ENCODE measurements around the gene FUZ.

FUZ gene

GRCh38 chr19:49833599-49833998, 20.5 kb upstream of the FUZ start:
- H3K27me3 ChIP-seq (ENCODE audit: insufficient read depth, low read length), result no peaks in the 10 kb centered on the region
- H2AFZ ChIP-seq (ENCODE audit: low read length), result no peak overlapping the region
- H3K36me3 ChIP-seq (ENCODE audit: insufficient read depth, low read length), result peaks cover 100% of the 10 kb centered on the region
- H3K79me2 ChIP-seq (ENCODE audit: insufficient read depth, low read length), result no peaks in the 10 kb centered on the region
- no peaks in the 10 kb centered on the region for H3K9me3 ChIP-seq (ENCODE audit: low read length)
- 0 out of 2 replicates have a peak, but pooled peaks cover 7% of the 10 kb centered on the region for H3F3A ChIP-seq (ENCODE audit: insufficient read depth, low read length)
- no peaks in the 10 kb centered on the region for H3K9me2 ChIP-seq (ENCODE audit: low read depth, low read length)
- peaks cover 8% of the 10 kb centered on the region for H3K4me1 ChIP-seq (ENCODE audit: insufficient read depth, low read length, severe bottlenecking)
- no peak overlapping the region for H3K4me2 ChIP-seq (ENCODE audit: low read length)
- H4K20me1 ChIP-seq (ENCODE audit: insufficient read depth, low read length), result no peaks in the 10 kb centered on the region
- no peak overlapping the region for H3K27ac ChIP-seq (ENCODE audit: low read depth, low read length, poor library complexity, severe bottlenecking)
- no peak overlapping the region for H3K4me3 ChIP-seq (ENCODE audit: low read depth, low read length, poor library complexity, severe bottlenecking)
- no peak overlapping the region for H3K9ac ChIP-seq (ENCODE audit: low read length)
- TF ChIP-seq EZH2 (IDR thresholded peaks at IDR 0.05; ENCODE audit: borderline replicate concordance, low read length), result no peak
- TF ChIP-seq, protein P1, sequence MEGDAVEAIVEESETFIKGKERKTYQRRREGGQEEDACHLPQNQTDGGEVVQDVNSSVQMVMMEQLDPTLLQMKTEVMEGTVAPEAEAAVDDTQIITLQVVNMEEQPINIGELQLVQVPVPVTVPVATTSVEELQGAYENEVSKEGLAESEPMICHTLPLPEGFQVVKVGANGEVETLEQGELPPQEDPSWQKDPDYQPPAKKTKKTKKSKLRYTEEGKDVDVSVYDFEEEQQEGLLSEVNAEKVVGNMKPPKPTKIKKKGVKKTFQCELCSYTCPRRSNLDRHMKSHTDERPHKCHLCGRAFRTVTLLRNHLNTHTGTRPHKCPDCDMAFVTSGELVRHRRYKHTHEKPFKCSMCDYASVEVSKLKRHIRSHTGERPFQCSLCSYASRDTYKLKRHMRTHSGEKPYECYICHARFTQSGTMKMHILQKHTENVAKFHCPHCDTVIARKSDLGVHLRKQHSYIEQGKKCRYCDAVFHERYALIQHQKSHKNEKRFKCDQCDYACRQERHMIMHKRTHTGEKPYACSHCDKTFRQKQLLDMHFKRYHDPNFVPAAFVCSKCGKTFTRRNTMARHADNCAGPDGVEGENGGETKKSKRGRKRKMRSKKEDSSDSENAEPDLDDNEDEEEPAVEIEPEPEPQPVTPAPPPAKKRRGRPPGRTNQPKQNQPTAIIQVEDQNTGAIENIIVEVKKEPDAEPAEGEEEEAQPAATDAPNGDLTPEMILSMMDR (IDR thresholded peaks at IDR 0.05; ENCODE audit: low read length), result no peak

DNA sequence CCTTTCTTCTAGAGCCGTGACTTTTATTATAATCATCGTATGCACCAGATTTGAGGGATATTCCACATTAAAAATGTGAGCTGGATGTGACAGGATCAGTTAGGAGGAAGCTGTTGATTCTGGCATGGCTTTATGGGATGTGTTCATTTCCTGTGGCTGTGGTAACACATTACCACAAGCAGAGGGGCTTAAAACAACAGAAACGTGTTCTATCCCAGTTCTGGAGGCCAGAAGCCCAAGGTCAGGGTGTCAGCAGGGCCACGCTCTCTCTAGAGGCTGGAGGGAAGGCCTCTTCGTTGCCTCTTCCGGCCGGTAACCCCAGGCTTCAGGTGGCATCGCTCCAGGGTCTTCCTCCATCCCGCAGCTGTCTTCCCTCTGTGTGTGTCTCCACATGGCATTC, 19.5 kb upstream of the FUZ start:
- H2AFZ ChIP-seq (ENCODE audit: low read length), result no peak overlapping the region
- H3K9me3 ChIP-seq (ENCODE audit: low read length), result no peaks in the 10 kb centered on the region
- no peaks in the 10 kb centered on the region for H3K27me3 ChIP-seq (ENCODE audit: insufficient read depth, low read length)
- H3F3A ChIP-seq (ENCODE audit: insufficient read depth, low read length), result no peaks in the 10 kb centered on the region
- TF ChIP-seq, protein P1 (IDR thresholded peaks at IDR 0.05; ENCODE audit: low read length), result no peak
- TF ChIP-seq EZH2 (IDR thresholded peaks at IDR 0.05; ENCODE audit: borderline replicate concordance, low read length), result no peak
- no peaks in the 10 kb centered on the region for H3K9me2 ChIP-seq (ENCODE audit: low read depth, low read length)
- no peak overlapping the region for H3K27ac ChIP-seq (ENCODE audit: low read depth, low read length, poor library complexity, severe bottlenecking)
- no peak overlapping the region for H3K4me3 ChIP-seq (ENCODE audit: low read depth, low read length, poor library complexity, severe bottlenecking)
- H4K20me1 ChIP-seq (ENCODE audit: insufficient read depth, low read length), result no peaks in the 10 kb centered on the region
- H3K4me1 ChIP-seq (ENCODE audit: insufficient read depth, low read length, severe bottlenecking), result peaks cover 19% of the 10 kb centered on the region
- no peak overlapping the region for H3K4me2 ChIP-seq (ENCODE audit: low read length)
- no peaks in the 10 kb centered on the region for H3K79me2 ChIP-seq (ENCODE audit: insufficient read depth, low read length)
- H3K36me3 ChIP-seq (ENCODE audit: insufficient read depth, low read length), result peaks cover 98% of the 10 kb centered on the region
- no peak overlapping the region for H3K9ac ChIP-seq (ENCODE audit: low read length)

DNA sequence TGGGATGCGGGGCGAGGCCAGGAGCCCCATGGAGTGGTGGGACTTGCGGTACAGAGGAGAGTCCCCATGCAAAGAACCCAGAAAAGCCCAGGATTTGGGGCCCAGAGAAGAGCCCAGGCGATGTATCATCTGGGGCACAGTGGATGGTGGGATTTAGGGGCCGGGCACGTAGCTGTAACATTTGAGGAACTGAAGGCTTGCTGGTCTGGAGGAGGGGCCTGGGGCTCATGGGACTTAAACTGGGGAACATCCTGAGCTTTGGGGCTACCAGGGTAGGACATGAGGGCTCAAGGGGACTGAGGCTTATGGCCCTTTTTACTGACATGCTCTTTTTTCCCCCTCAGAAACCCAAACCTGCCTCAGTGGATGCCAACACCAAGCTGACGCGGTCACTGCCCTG, 18.5 kb upstream of the FUZ start:
- H3K27ac ChIP-seq (ENCODE audit: low read depth, low read length, poor library complexity, severe bottlenecking), result no peak overlapping the region
- no peak overlapping the region for H3K4me2 ChIP-seq (ENCODE audit: low read length)
- no peak overlapping the region for H3K4me3 ChIP-seq (ENCODE audit: low read depth, low read length, poor library complexity, severe bottlenecking)
- peaks cover 28% of the 10 kb centered on the region for H3K4me1 ChIP-seq (ENCODE audit: insufficient read depth, low read length, severe bottlenecking)
- TF ChIP-seq, protein P1 (IDR thresholded peaks at IDR 0.05; ENCODE audit: low read length), result no peak
- TF ChIP-seq EZH2 (IDR thresholded peaks at IDR 0.05; ENCODE audit: borderline replicate concordance, low read length), result no peak
- peaks cover 98% of the 10 kb centered on the region for H3K36me3 ChIP-seq (ENCODE audit: insufficient read depth, low read length)
- no peak overlapping the region for H2AFZ ChIP-seq (ENCODE audit: low read length)
- no peaks in the 10 kb centered on the region for H3K9me2 ChIP-seq (ENCODE audit: low read depth, low read length)
- no peaks in the 10 kb centered on the region for H3F3A ChIP-seq (ENCODE audit: insufficient read depth, low read length)
- no peaks in the 10 kb centered on the region for H3K9me3 ChIP-seq (ENCODE audit: low read length)
- H3K27me3 ChIP-seq (ENCODE audit: insufficient read depth, low read length), result no peaks in the 10 kb centered on the region
- H4K20me1 ChIP-seq (ENCODE audit: insufficient read depth, low read length), result no peaks in the 10 kb centered on the region
- H3K9ac ChIP-seq (ENCODE audit: low read length), result no peak overlapping the region
- H3K79me2 ChIP-seq (ENCODE audit: insufficient read depth, low read length), result 0 out of 2 replicates have a peak, but pooled peaks cover 3% of the 10 kb centered on the region

Measured in OCI-LY1 (cell line).